ENCODE measurements around the gene MCF2L. TPM values are rescaled to one million over a fixed set of nuclear protein-coding genes. Genes with fewer than 3 reads are reported as not detected.

Gene MCF2L
- polyA plus RNA-seq, 1 donor, result 30.9 TPM

GRCh38 chr13:113092776-113093579 lies 124.0 kb downstream of the MCF2L start:
- Histone ChIP-seq H3K9me3 (ENCODE audit: control insufficient read depth, low read depth, low read length) (no peaks in the 10 kb centered on the region), H3K27me3 (ENCODE audit: control insufficient read depth, insufficient read depth, low read length) (no peaks in the 10 kb centered on the region), H3K4me3 (ENCODE audit: low read length) (no peak overlapping the region), H3K4me1 (ENCODE audit: control insufficient read depth, insufficient read depth, low read length) (no peaks in the 10 kb centered on the region), H3K36me3 (ENCODE audit: control insufficient read depth, insufficient read depth, low read length) (peaks cover 27% of the 10 kb centered on the region), H3K27ac (ENCODE audit: low read length) (no peak overlapping the region)
- no peak for DNase-seq
- WGBS (ENCODE audit: insufficient coverage, low lambda C conversion rate), result no CpG with 5 or more reads among the region's 25 CpGs

GRCh38 chr13:113093580-113094409 lies 124.8 kb downstream of the MCF2L start:
- H3K27me3 ChIP-seq (ENCODE audit: control insufficient read depth, insufficient read depth, low read length), result no peaks in the 10 kb centered on the region
- WGBS (ENCODE audit: insufficient coverage, low lambda C conversion rate), result 73% methylated on average over 3 of the region's 29 CpGs
- no peak overlapping the region for H3K27ac ChIP-seq (ENCODE audit: low read length)
- H3K4me3 ChIP-seq (ENCODE audit: low read length), result no peak overlapping the region
- no peaks in the 10 kb centered on the region for H3K4me1 ChIP-seq (ENCODE audit: control insufficient read depth, insufficient read depth, low read length)
- no peaks in the 10 kb centered on the region for H3K9me3 ChIP-seq (ENCODE audit: control insufficient read depth, low read depth, low read length)
- DNase-seq, result no peak
- H3K36me3 ChIP-seq (ENCODE audit: control insufficient read depth, insufficient read depth, low read length), result peaks cover 23% of the 10 kb centered on the region

- no CpG with 5 or more reads among the region's 14 CpGs for WGBS (ENCODE audit: insufficient coverage, low lambda C conversion rate)
- Histone ChIP-seq H3K4me1 (ENCODE audit: control insufficient read depth, insufficient read depth, low read length) (no peaks in the 10 kb centered on the region), H3K27me3 (ENCODE audit: control insufficient read depth, insufficient read depth, low read length) (no peaks in the 10 kb centered on the region), H3K4me3 (ENCODE audit: low read length) (no peak overlapping the region), H3K9me3 (ENCODE audit: control insufficient read depth, low read depth, low read length) (no peaks in the 10 kb centered on the region), H3K36me3 (ENCODE audit: control insufficient read depth, insufficient read depth, low read length) (peaks cover 19% of the 10 kb centered on the region), H3K27ac (ENCODE audit: low read length) (no peak overlapping the region)
- DNase-seq, result no peak
These were observed 125.4 kb downstream of the MCF2L start for GRCh38 chr13:113094410-113094800.

DNA sequence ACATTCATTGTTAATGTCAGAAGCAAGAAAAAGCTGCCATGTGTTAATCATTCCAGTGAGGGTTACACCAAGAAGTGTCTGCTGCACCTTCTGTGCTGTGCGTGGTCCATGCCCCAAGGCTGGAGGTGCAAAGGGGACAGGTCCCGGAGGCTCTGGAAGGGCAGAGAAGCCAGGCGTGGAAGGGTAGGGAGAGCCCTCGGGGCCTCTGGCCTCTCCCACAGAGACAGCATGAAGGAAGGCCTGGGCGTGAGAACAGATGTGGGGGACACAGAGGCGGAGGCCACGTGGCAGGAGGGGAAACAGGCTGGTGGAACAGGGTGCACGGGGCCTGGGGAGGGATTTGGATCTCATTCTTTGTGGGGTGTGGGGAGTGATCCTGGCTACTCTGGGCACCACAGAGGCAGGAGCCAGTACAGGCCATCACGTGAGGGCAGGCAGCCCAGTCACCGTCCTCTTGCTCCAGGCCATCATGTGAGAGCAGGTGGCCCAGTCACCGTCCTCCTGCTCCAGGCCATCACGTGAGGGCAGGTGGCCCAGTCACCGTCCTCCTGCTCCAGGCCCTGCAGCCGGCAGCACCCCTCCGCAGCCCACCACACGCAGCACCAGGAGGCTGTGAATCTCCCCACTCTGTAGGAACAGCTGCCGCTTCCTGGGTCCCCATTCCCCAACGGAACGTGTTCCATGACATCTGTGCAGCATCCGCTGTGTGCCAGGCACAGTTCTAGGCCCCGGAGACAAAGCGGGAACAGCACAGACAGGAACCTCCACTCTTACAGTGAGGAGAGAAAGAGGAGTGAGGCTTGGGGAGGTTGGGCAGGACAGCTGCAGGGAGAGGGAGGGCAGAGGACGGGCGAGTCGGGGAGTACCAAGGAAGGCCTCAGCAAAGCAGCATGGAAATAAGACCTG lies 126.4 kb downstream of the MCF2L start:
- no peak overlapping the region for H3K27ac ChIP-seq (ENCODE audit: low read length)
- 100% methylated on average over 1 of the region's 25 CpGs for WGBS (ENCODE audit: insufficient coverage, low lambda C conversion rate)
- H3K9me3 ChIP-seq (ENCODE audit: control insufficient read depth, low read depth, low read length), result no peaks in the 10 kb centered on the region
- peaks cover 11% of the 10 kb centered on the region for H3K36me3 ChIP-seq (ENCODE audit: control insufficient read depth, insufficient read depth, low read length)
- H3K4me3 ChIP-seq (ENCODE audit: low read length), result no peak overlapping the region
- no peaks in the 10 kb centered on the region for H3K27me3 ChIP-seq (ENCODE audit: control insufficient read depth, insufficient read depth, low read length)
- H3K4me1 ChIP-seq (ENCODE audit: control insufficient read depth, insufficient read depth, low read length), result no peaks in the 10 kb centered on the region
- no peak for DNase-seq

DNA sequence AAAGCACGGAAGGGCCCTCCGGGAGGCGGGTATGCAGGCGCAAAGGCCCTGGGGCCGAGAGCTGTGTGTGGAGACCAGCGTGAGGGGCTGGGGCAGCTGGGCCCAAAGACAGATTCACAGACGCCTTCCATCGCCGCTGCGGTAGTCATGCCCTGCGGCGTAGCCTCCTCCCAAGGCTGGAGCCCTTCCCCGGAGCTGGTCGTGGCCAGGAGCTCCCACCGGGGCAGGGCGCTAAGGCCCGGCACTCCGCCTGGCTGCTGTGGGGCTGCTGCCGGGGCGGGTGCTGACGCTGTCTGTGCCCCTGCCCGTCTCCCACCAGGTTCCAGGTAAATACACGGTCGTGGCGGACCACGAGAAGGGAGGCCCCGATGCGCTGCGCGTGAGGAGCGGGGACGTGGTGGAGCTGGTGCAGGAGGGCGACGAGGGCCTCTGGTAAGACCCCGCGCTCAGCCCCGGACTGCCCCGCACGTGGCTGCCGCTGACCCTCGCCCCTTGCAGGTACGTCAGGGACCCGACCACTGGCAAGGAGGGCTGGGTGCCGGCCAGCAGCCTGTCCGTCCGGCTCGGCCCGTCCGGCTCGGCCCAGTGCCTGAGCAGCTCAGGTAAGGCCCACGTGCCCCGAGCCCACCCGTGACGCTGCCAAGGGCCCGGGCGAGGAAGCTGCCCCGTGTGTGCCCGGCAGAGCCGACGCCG lies 127.2 kb downstream of the MCF2L start:
- no CpG with 5 or more reads among the region's 61 CpGs for WGBS (ENCODE audit: insufficient coverage, low lambda C conversion rate)
- Histone ChIP-seq H3K4me3 (ENCODE audit: low read length) (no peak overlapping the region), H3K27ac (ENCODE audit: low read length) (no peak overlapping the region), H3K36me3 (ENCODE audit: control insufficient read depth, insufficient read depth, low read length) (peaks cover 9% of the 10 kb centered on the region), H3K27me3 (ENCODE audit: control insufficient read depth, insufficient read depth, low read length) (no peaks in the 10 kb centered on the region), H3K9me3 (ENCODE audit: control insufficient read depth, low read depth, low read length) (no peaks in the 10 kb centered on the region), H3K4me1 (ENCODE audit: control insufficient read depth, insufficient read depth, low read length) (no peaks in the 10 kb centered on the region)
- DNase-seq, result no peak

GRCh38 chr13:113096745-113097305 lies 127.8 kb downstream of the MCF2L start:
- no CpG with 5 or more reads among the region's 52 CpGs for WGBS (ENCODE audit: insufficient coverage, low lambda C conversion rate)

DNA sequence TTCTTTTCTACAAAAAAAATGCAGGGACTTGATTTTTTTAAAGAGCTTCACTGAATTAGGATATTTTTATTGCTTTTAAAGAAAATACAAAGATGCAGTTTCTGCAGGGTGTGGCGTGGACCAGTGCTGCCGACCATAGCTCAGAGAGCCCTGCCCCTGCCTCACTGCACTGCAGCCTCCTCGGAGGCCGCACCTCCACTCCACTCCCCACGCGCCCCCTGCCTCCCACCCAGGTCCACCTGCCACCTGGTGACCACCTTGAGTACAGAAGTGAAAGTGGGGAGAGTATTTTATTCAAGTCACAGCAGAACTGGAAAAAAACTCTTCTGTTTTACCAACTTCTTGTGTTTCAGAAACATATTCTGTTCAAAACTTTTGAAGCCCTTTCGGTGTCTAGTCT lies 128.6 kb downstream of the MCF2L start:
- Histone ChIP-seq H3K36me3 (ENCODE audit: control insufficient read depth, insufficient read depth, low read length) (peaks cover 9% of the 10 kb centered on the region), H3K4me3 (ENCODE audit: low read length) (no peak overlapping the region), H3K9me3 (ENCODE audit: control insufficient read depth, low read depth, low read length) (no peaks in the 10 kb centered on the region), H3K27me3 (ENCODE audit: control insufficient read depth, insufficient read depth, low read length) (no peaks in the 10 kb centered on the region), H3K4me1 (ENCODE audit: control insufficient read depth, insufficient read depth, low read length) (no peaks in the 10 kb centered on the region), H3K27ac (ENCODE audit: low read length) (no peak overlapping the region)
- DNase-seq, result no peak
- WGBS (ENCODE audit: insufficient coverage, low lambda C conversion rate), result no CpG with 5 or more reads among the region's 7 CpGs

More at GRCh38 chr13:113096745-113097305, 127.8 kb downstream of the MCF2L start:
- H3K9me3 ChIP-seq (ENCODE audit: control insufficient read depth, low read depth, low read length), result no peaks in the 10 kb centered on the region
- H3K4me1 ChIP-seq (ENCODE audit: control insufficient read depth, insufficient read depth, low read length), result no peaks in the 10 kb centered on the region
- no peak for DNase-seq
- H3K4me3 ChIP-seq (ENCODE audit: low read length), result no peak overlapping the region
- no peak overlapping the region for H3K27ac ChIP-seq (ENCODE audit: low read length)
- H3K36me3 ChIP-seq (ENCODE audit: control insufficient read depth, insufficient read depth, low read length), result peaks cover 9% of the 10 kb centered on the region
- no peaks in the 10 kb centered on the region for H3K27me3 ChIP-seq (ENCODE audit: control insufficient read depth, insufficient read depth, low read length)

DNA sequence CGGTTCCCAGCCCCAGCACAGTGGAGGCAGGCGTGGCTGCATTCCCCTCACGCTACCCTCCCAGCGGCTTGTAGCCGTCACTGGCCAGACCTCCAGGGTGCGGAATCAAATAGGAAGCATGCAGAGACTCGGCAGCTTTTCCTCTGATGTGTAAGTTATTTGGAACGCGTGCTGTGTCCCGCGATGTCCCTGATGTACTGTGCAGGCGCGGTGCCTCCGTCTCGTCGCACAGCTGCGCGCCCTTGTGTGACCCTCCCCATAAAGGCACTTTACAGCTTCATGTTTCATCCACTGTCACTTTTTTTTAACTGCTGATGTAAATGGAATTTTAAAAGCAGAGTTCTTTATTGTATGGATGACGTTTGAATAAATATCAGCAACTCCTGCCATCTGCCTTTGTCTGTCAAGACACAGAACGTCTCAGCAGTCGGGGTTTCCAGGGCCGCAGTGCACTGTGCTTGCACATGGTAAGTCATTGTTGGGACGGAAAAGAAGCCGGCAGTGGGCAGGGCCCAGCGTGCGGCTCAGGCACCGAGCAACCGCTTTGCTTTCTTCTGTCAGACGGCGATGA lies 129.2 kb downstream of the MCF2L start:
- H3K9me3 ChIP-seq (ENCODE audit: control insufficient read depth, low read depth, low read length), result no peaks in the 10 kb centered on the region
- H3K27me3 ChIP-seq (ENCODE audit: control insufficient read depth, insufficient read depth, low read length), result no peaks in the 10 kb centered on the region
- H3K4me1 ChIP-seq (ENCODE audit: control insufficient read depth, insufficient read depth, low read length), result no peaks in the 10 kb centered on the region
- H3K27ac ChIP-seq (ENCODE audit: low read length), result no peak overlapping the region
- H3K4me3 ChIP-seq (ENCODE audit: low read length), result no peak overlapping the region
- H3K36me3 ChIP-seq (ENCODE audit: control insufficient read depth, insufficient read depth, low read length), result peaks cover 9% of the 10 kb centered on the region
- WGBS (ENCODE audit: insufficient coverage, low lambda C conversion rate), result no CpG with 5 or more reads among the region's 30 CpGs
- DNase-seq, result no peak

DNA sequence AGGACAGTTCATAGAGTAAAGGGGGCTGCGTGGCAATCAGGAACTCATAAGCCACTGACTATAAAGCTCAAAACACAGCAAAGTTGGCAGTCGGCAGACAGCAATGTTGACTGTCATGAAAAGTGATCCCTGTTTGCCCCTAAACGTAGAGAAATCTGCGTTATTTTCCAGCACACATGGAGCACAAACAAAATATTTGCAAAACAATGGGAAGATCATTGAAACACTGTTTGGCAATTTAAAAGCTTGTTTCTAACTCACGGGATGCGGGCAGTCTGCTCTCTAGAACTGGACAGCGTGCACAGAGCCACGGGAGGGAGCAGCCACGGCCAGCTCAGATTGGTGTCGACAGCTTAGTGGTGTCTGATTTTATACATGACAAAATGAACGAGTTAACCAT lies 130.1 kb downstream of the MCF2L start:
- WGBS (ENCODE audit: insufficient coverage, low lambda C conversion rate), result 100% methylated on average over 1 of the region's 11 CpGs
- Histone ChIP-seq H3K4me3 (ENCODE audit: low read length) (no peak overlapping the region), H3K36me3 (ENCODE audit: control insufficient read depth, insufficient read depth, low read length) (peaks cover 9% of the 10 kb centered on the region), H3K27ac (ENCODE audit: low read length) (no peak overlapping the region), H3K27me3 (ENCODE audit: control insufficient read depth, insufficient read depth, low read length) (no peaks in the 10 kb centered on the region), H3K9me3 (ENCODE audit: control insufficient read depth, low read depth, low read length) (no peaks in the 10 kb centered on the region), H3K4me1 (ENCODE audit: control insufficient read depth, insufficient read depth, low read length) (no peaks in the 10 kb centered on the region)
- DNase-seq, result no peak

Measured in large intestine (tissue), 3 donors.